SU-DHL-6 (cell line): ENCODE results near the gene KIF16B.

ENCODE experiments used
- CTCF ChIP-seq: fragments of 200-600 bp; sonication (generic); IDR thresholded peaks from one replicate; pipeline ENCODE4 v1.5.1; 2017; ENCODE audit warnings: antibody characterized with exemption, mild to moderate bottlenecking, low read length, moderate library complexity; ENCODE audit not compliant: insufficient read depth, poor library complexity, severe bottlenecking
- EZH2phosphoT487 ChIP-seq: fragments of 200-600 bp; sonication (generic), shearing (Covaris generic); conservative IDR thresholded peaks from 2 replicates; pipeline ENCODE4 v1.6.1; 2018; ENCODE audit warnings: mild to moderate bottlenecking, antibody characterized with exemption, low read length, moderate library complexity, mixed read lengths

- TF ChIP-seq CTCF (no peak), EZH2phosphoT487 (no peak)
Measured at GRCh38 chr20:16537025-16537665, 36.1 kb downstream of the KIF16B start.
